Fibroblast of the aortic adventitia (primary cell): ENCODE measurements around the gene HEYL. TPM values are rescaled to one million over a fixed set of nuclear protein-coding genes. Genes with fewer than 3 reads are reported as not detected.

Source experiments
- DNase-seq: peaks from one replicate; pipeline ENCODE4 v3.0.0-alpha.2; 2010; ENCODE audit warnings: low read depth
- H3K4me3 ChIP-seq: 2 replicates; pipeline ENCODE4 v1.5.1; 2011; ENCODE audit warnings: low read depth, mild to moderate bottlenecking, control low read depth, low read length, moderate library complexity
- total RNA-seq: library from RNA; depleted of rRNA; stranded (reverse); fragments of >200 nt; gene quantifications from 2 replicates; pipeline ENCODE4 v1.2.3, GENCODE V29; 2012; ENCODE audit warnings: low replicate concordance
- TF ChIP-seq, protein P1 (sequence below): IDR thresholded peaks from 2 replicates; pipeline ENCODE4 v1.5.1; 2011; ENCODE audit warnings: mild to moderate bottlenecking, low read length, control low read depth, inconsistent platforms; ENCODE audit not compliant: insufficient read depth

HEYL gene
- total RNA-seq, 1 donor, result not detected

DNA sequence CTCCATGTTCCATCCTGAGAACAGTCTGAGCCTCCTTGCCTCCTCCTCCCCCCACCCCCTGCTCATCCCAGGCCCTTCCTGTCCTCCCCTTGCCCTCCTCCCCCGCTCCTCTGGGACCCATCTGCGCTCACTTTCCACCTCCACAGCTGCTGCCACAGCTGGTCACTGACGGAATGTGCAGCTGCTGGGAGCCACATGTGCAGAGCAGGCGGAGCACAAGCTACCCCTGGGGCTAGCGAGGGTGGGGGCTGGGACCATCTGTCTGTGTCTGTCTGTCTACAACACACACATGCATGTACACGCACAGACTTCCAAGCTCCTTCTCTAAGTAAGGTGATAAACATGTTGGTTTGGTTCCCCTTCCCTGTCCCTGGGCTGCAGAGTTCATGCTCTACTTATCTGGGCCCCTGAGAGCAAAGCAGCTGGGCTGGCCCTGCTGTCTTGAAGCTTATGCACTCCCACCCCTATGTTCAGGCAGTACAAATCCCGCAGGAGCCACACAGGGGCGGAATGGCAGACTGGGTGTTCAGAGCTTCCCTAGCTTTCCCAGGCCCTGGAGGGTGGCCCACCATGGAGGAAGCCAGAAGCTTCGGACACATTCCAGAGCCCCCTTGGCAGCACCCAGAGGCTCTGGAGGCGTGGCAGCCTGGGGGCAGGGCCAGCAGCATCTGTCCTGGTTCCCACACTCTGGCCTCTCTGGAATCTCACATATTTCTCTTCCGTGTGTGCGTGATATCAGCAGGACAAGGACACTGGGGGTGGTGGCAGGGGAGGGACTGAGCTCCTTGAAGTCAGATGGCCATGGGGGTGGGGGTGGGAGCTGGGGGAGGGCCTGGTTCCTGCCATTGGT is 7.0 kb upstream of the HEYL start:
- peak; percentile 25 for DNase-seq
- no peak overlapping the region for H3K4me3 ChIP-seq
- TF ChIP-seq, protein P1, sequence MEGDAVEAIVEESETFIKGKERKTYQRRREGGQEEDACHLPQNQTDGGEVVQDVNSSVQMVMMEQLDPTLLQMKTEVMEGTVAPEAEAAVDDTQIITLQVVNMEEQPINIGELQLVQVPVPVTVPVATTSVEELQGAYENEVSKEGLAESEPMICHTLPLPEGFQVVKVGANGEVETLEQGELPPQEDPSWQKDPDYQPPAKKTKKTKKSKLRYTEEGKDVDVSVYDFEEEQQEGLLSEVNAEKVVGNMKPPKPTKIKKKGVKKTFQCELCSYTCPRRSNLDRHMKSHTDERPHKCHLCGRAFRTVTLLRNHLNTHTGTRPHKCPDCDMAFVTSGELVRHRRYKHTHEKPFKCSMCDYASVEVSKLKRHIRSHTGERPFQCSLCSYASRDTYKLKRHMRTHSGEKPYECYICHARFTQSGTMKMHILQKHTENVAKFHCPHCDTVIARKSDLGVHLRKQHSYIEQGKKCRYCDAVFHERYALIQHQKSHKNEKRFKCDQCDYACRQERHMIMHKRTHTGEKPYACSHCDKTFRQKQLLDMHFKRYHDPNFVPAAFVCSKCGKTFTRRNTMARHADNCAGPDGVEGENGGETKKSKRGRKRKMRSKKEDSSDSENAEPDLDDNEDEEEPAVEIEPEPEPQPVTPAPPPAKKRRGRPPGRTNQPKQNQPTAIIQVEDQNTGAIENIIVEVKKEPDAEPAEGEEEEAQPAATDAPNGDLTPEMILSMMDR, result no peak

DNA sequence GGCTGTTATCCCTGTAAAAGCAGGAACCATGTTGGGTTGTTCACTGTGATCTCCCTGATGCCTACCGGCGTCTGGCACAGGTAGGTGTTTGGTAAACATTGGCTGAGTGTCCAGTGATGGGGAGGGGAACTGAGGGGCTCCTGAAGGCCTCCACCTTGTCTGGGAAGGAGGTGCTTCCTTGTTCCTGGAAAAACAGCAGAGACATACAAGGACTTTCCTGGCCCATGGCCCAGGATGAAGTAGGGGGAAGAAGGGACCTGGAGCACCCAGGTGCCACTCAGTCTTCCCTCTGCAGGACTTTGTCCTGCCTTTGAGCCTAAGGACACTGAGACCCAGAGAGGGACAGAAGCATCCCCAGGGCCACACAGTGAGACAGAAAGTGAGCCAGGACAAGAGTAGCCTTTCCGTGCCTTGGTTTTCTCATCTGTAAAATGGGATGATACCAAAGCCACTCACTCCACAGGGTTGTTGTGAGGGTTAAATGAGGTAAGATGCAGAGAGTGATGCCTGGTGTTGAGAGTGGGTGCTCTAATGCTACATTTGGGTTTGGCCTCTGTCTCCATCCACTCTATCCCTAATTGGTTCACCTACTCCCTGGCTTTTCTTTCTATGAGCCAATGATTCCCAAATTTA is 6.1 kb upstream of the HEYL start:
- TF ChIP-seq, protein P1, result no peak
- H3K4me3 ChIP-seq, result no peak overlapping the region
- no peak for DNase-seq

DNA sequence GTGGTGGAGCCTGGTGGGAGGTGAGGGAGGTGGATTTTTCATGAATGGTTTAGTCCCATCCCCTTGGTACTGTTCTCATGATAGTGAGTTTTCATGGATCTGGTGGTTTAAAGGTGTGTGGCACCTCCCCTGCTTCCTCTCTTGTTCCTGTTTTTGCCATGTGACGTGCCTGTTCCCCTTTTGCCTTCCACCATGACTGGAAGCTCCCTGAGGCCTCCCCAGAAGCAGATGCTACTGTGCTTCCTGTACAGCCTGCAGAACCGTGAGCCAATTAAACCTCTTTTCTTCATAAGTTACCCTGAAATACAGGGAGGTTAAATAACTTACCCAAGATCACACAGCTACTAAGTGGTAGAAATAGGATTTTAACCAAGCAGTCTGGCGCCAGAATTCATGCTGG is 4.3 kb upstream of the HEYL start:
- TF ChIP-seq, protein P1, result no peak
- no peak for DNase-seq
- H3K4me3 ChIP-seq, result no peak overlapping the region

DNA sequence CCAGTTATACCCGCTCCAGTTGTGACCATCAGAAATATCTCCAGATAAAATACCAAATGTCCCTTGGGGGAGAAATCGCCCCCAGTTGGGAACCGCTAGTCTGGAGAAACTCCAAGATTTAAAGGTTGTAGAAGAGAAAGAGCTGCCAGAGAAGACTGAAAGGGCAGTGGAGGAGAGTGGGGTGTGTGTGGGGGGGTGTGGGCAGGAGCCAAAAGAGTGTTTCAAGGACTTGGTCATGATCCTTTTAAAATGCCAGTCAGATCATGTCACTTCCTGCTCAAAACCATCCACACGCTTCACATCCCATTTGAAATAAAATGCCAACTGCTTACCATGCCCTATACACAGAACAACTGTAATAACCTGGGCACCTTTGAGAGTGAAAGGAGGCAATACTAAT is 3.4 kb upstream of the HEYL start:
- DNase-seq, result no peak
- TF ChIP-seq, protein P1, result no peak
- no peak overlapping the region for H3K4me3 ChIP-seq

DNA sequence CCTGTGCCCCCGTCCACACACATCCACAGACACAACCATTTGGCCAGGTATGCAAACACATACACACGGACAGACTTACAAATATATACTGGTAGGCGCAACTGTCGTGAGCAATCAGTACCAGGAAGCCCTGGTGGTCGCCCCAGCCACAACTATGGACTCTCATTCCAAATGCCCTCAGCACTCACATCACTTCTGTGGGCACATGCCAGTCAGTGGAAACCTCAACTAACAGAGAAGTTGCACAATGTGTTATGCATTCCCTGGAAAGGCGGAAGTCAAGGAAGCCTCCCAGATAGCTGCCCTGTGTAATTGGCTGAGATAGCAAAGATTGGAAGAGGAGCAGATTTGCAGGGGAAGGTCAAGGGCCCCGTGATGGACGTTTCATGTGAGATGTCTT is 1.4 kb upstream of the HEYL start:
- TF ChIP-seq, protein P1, result no peak
- no peak for DNase-seq
- no peak overlapping the region for H3K4me3 ChIP-seq

DNA sequence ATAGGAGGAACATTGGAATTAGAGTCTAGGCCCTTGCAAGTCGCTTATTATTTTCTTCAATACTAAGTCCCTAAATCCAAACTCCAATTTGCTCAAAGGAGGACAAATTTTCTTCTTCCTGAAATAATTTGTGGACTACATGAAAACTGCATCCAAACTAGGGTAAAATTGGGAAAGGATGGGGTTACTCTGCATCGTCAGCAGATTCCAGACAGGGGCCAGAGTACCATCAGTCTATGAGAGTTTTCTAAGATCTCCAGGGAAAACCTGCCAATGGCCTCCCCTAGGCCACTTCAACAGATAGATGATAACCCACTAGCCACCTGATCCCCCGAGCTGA is 508 bp downstream of the HEYL start:
- TF ChIP-seq, protein P1, result no peak
- H3K4me3 ChIP-seq, result no peak overlapping the region
- DNase-seq, result no peak
